Psoas muscle (tissue), 8 donors: ENCODE results near the gene NTRK1. TPM values are rescaled to one million over a fixed set of nuclear protein-coding genes. Genes with fewer than 3 reads are reported as not detected.
A peak's percentile ranks its signal among the peaks of the same experiment; 100 is the strongest.

Experiments
- ATAC-seq, 4 donors: fragments of 200-7000 bp; cut with Tn5 transposase; one replicate each; pipeline ENCODE4 v1.9.1; 2020; ENCODE audit warnings: moderate library complexity in 3 of 4, mild to moderate bottlenecking in 2 of 4
- DNase-seq, 2 donors: peaks; one replicate each; pipeline ENCODE4 v3.0.0-alpha.2; 2020
- H3K27ac ChIP-seq: fragments of 200-600 bp; one replicate; pipeline ENCODE4 v1.8.0; 2022
- H3K27me3 ChIP-seq, 3 donors: fragments of 200-600 bp in 1 of 3; one replicate each; pipeline versions ENCODE4 v1.6.1 to v1.8.0; 2013 to 2022; ENCODE audit warnings: low read length in 2 of 3, mild to moderate bottlenecking in 2 of 3, moderate library complexity in 1 of 3; ENCODE audit not compliant: insufficient read depth in 3 of 3
- H3K36me3 ChIP-seq, 2 donors: fragments of 200-600 bp in 1 of 2; one replicate each; pipeline versions ENCODE4 v1.6.1 to v1.8.0; 2013 to 2022; ENCODE audit warnings: low read depth in 1 of 2, mild to moderate bottlenecking in 1 of 2, moderate library complexity in 1 of 2; ENCODE audit not compliant: insufficient read depth in 1 of 2
- H3K4me1 ChIP-seq: fragments of 200-600 bp; one replicate; pipeline ENCODE4 v1.8.0; 2022
- H3K4me3 ChIP-seq: fragments of 200-600 bp; one replicate; pipeline ENCODE4 v1.8.0; 2022; ENCODE audit warnings: mild to moderate bottlenecking
- H3K9me3 ChIP-seq: fragments of 200-600 bp; one replicate; pipeline ENCODE4 v1.8.0; 2022
- WGBS, 3 donors: extraction: QIAGEN DNeasy Blood & Tissue Kit; methylation state at CpG; one replicate each; pipeline versions ENCODE4 v1.1.6 to v1.1.7; 2013; 5-methylcytosine and 5-hydroxymethylcytosine counted together
- intact Hi-C, 2 donors: fragments of 100-400 bp; cut with DNase I; formaldehyde crosslinking; loops; one replicate each; pipeline versions ENCODE4 v1.11.0 to v1.14.2; 2022
- polyA plus RNA-seq, 3 donors: library from polyadenylated mRNA; stranded (reverse); fragments of 200-250 nt; gene quantifications; one replicate each; pipeline ENCODE4 v1.2.3, GENCODE V29; 2013
- total RNA-seq, 4 donors: library from RNA; stranded (reverse); fragmentation: NEBNext Ultra II Directional in 2 of 4; extraction: Animal tissue kit (Norgen Biotek cat#: 25700) in 2 of 4; gene quantifications; one replicate each; pipeline versions ENCODE4 v1.2.1 to v1.2.4, GENCODE V29; 2021 to 2023
- TF ChIP-seq, protein P1 (sequence below): fragments of 200-600 bp; IDR thresholded peaks from one replicate; pipeline ENCODE4 v1.8.0; 2022; ENCODE audit warnings: antibody characterized with exemption
- donor health status: healthy with polysubstance abuse.
- donor health status: DM: no; HTN: no; CAD: no; lungs with moderate emphysema.
- donor health status: Bipolar disorder and iron deficiency.
- donor health status: healthy.
- donor health status: DM: yes; HTN: yes; CAD: no.
- donor health status: DM: no; HTN: no; CAD: no.
- donor health status: DM: no; HTN: no; CAD: no.
- donor health status: DM: yes; HTN: yes; CAD: no.

Gene NTRK1
- total and polyA plus RNA-seq, 7 donors = 0.07 to 0.92 (median 0.44) TPM

DNA sequence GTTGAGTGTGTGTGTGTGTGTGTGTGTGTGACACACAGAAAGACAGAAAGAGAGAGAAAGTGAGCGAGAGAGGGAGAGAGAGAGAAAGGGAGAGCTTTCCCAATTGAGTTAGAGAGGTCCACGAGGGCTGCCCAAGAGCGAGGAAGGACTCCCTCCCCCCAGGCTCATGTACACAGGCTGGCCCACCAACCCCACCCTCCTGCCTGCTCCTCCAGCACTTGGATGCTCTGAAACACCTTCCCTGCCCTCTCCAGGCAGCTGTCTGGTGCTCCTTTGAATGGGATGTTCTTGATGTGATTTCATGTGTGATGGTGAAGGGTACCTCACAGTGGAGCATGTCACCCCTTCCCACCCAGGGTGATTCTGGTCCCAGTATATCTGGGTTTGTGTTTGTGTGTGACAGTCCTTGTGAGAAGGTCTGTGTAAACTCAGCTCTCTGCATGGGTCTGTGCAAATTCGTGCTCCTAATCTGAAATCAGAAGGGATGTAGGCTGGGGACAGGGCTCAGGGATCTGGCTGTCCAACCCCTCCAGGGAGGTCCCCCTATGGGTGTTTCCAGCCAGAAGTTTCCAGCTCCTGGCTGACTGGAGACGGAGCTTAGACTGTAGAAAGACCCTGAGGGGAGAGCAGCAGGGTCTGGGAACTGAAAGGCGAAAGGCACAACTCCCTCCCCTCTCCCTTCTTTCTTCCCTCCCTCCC is 26.1 kb downstream of the NTRK1 start:
- TF ChIP-seq, protein P1, sequence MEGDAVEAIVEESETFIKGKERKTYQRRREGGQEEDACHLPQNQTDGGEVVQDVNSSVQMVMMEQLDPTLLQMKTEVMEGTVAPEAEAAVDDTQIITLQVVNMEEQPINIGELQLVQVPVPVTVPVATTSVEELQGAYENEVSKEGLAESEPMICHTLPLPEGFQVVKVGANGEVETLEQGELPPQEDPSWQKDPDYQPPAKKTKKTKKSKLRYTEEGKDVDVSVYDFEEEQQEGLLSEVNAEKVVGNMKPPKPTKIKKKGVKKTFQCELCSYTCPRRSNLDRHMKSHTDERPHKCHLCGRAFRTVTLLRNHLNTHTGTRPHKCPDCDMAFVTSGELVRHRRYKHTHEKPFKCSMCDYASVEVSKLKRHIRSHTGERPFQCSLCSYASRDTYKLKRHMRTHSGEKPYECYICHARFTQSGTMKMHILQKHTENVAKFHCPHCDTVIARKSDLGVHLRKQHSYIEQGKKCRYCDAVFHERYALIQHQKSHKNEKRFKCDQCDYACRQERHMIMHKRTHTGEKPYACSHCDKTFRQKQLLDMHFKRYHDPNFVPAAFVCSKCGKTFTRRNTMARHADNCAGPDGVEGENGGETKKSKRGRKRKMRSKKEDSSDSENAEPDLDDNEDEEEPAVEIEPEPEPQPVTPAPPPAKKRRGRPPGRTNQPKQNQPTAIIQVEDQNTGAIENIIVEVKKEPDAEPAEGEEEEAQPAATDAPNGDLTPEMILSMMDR = no peak
- Histone ChIP-seq H3K27ac (no peak overlapping the region), H3K4me1 (no peaks in the 10 kb centered on the region), H3K27me3 (peaks cover 0 to 7% (median 3%) of the 10 kb centered on the region in 3 donors), H3K36me3 (no peaks in the 10 kb centered on the region), H3K9me3 (no peaks in the 10 kb centered on the region), H3K4me3 (no peak overlapping the region)
- ATAC-seq (no peak), DNase-seq (no peak)
- 40 to 47% (median 42%) methylated on average over 6 of the region's 6 CpGs for WGBS, 3 donors
- intact Hi-C loops = loop anchor here (10.0 kb wide), 2 partner anchors 172 to 192 kb away; no protein-coding TSS in a partner anchor

DNA sequence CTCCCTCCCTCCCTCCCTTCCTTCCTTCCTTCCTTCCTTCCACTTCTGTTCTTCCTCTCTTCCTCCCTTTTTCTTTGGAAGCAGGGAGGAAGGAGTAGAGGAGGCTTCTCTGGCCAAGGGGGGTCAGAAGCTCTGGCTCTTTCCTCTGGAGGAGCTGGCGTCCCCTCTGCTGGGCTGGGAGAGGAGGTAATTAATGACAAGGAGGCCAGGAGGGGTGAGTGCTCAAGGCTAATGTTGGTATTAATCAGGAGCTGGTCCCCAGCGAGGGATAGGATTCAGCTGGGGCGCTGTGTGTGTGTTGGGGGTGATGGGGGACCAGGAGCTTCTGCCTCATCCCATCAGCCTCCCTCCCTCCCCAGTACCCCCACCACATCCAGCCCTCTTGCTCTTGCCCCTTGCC is 26.7 kb downstream of the NTRK1 start:
- TF ChIP-seq, protein P1 = no peak
- H3K27me3 ChIP-seq = peaks cover 0 to 11% (median 3%) of the 10 kb centered on the region in 3 donors
- H3K36me3 ChIP-seq = no peaks in the 10 kb centered on the region
- no peak for DNase-seq
- intact Hi-C loops = loop anchor here (10.0 kb wide), 2 partner anchors 173 to 193 kb away; no protein-coding TSS in a partner anchor
- WGBS, 3 donors = 36 to 56% (median 42%) methylated on average over 1 to 3 of the region's 3 CpGs
- ATAC-seq = no peak
- no peak overlapping the region for H3K27ac ChIP-seq
- no peaks in the 10 kb centered on the region for H3K9me3 ChIP-seq
- H3K4me3 ChIP-seq = no peak overlapping the region
- H3K4me1 ChIP-seq = no peaks in the 10 kb centered on the region

DNA sequence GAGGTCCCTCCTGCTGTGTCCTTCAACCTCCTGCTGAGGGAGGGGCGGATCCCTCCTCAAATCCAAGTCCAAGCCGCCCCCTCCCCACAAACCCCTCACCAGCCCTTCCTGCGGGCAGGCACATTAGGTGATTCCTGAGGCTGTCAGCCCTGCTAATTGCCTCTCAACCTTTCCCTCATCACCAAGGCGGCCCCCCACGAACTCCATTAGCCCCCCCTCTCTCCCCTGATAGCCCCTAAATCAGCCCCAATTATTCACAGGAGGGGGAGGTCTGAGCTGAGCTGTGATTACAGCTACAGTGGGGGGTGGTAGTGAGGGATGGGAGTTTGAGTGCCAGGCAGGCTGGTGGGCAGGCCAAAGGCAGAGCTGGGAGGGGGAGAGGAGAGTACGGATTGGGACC is 27.1 kb downstream of the NTRK1 start:
- H3K4me1 ChIP-seq = no peaks in the 10 kb centered on the region
- WGBS, 3 donors = 40 to 49% (median 47%) methylated on average over 6 of the region's 6 CpGs
- DNase-seq (no peak), ATAC-seq (no peak)
- no peak overlapping the region for H3K4me3 ChIP-seq
- no peaks in the 10 kb centered on the region for H3K9me3 ChIP-seq
- no peaks in the 10 kb centered on the region for H3K36me3 ChIP-seq
- intact Hi-C loops = loop anchor here (10.0 kb wide), 2 partner anchors 173 to 193 kb away; no protein-coding TSS in a partner anchor
- peaks cover 0 to 16% (median 3%) of the 10 kb centered on the region in 3 donors for H3K27me3 ChIP-seq
- TF ChIP-seq, protein P1 = no peak
- H3K27ac ChIP-seq = no peak overlapping the region

DNA sequence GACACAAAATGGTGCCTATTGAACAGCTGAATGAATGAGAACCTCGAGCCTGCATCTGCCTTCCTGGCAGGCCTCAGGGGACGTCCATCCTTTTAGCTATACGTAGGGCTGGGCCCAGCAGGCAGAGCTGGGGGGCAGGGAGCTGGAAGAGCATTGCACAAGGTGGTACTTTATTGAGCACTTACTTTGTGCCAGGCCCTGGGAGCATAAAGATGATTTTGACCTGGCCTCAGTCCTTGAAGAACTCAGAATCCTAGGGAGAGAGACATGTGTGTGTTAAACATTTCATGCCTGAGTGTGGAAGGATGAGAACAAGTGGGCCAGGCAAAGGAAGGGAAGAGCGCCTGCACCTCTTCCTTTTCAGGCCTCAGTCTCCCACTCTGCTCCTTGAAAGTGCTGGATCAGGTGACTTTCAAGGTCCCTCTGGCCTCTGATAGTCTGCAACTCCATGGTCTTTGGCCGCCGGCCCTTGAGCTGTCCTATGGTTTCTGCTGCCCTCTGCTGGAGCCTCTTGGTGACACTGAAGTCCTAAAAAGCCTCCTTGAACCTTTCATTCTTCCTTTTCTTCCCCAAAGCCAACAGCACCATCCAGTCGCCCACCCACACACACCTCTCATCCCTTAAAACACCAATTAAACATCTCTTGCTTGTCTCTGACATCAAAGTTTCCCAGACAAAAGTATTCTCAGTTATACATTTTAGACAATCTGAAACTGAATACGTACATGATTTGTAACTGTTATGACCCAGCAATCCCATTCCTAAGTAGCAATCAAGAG is 29.3 kb downstream of the NTRK1 start:
- DNase-seq = peak; percentile 79 to 89
- Histone ChIP-seq H3K9me3 (no peaks in the 10 kb centered on the region), H3K4me1 (no peaks in the 10 kb centered on the region), H3K27me3 (peaks cover 0 to 29% (median 5%) of the 10 kb centered on the region in 3 donors), H3K36me3 (no peaks in the 10 kb centered on the region), H3K27ac (no peak overlapping the region), H3K4me3 (no peak overlapping the region)
- intact Hi-C loops = loop anchor here (2.0 to 10.0 kb wide), 5 partner anchors 31 to 195 kb away; partner anchors contain the start of gene LRRC71 (in 1 of the 2)
- TF ChIP-seq, protein P1 = peak; percentile 86
- WGBS, 3 donors = 40 to 41% (median 40%) methylated on average over 8 of the region's 8 CpGs
- peak; percentile 55 to 76 (median 69) for ATAC-seq
